HG03045 (cell line): ENCODE measurements around the gene PROCA1.
"Not testable (repeated sequence)": the region's sequence is repeated elsewhere in the genome, so short reads cannot be mapped to it uniquely, and the experiment has no call there.

Source experiments
- ATAC-seq: cut with Tn5 transposase; IDR thresholded peaks from one replicate; pipeline ENCODE4 v1.9.1; 2021; ENCODE audit warnings: mild to moderate bottlenecking, moderate library complexity; ENCODE audit not compliant: unreplicated experiment

PROCA1 gene

GRCh38 chr17:28744104-28744971 is 32.6 kb upstream of the PROCA1 start:
- peak; percentile 32 for ATAC-seq

GRCh38 chr17:28743243-28744103 is 31.8 kb upstream of the PROCA1 start, which contains the start of gene TRAF4:
TRAF4 (plus strand) TSS chr17:28744011; CDS start chr17:28744113, 102 bp downstream.
- peak; percentile 66 for ATAC-seq

- ATAC-seq = no peak
Measured at GRCh38 chr17:28741358-28742349, 30.0 kb upstream of the PROCA1 start.

- ATAC-seq = no peak
Measured at GRCh38 chr17:28740406-28741357, 29.0 kb upstream of the PROCA1 start.

- no peak for ATAC-seq
Measured at GRCh38 chr17:28738680-28739384, 27.1 kb upstream of the PROCA1 start.

GRCh38 chr17:28737770-28738679 is 26.3 kb upstream of the PROCA1 start:
- ATAC-seq = no peak

- no peak for ATAC-seq
Measured at GRCh38 chr17:28737316-28737715, 25.6 kb upstream of the PROCA1 start.

GRCh38 chr17:28735913-28736769 is 24.5 kb upstream of the PROCA1 start:
- not testable (repeated sequence) for ATAC-seq

- ATAC-seq = no peak
Measured at GRCh38 chr17:28735242-28735722, 23.6 kb upstream of the PROCA1 start.

- no peak for ATAC-seq
Measured at GRCh38 chr17:28734712-28735241, 23.1 kb upstream of the PROCA1 start.

- no peak for ATAC-seq
Measured at GRCh38 chr17:28733346-28733745, 21.7 kb upstream of the PROCA1 start.

GRCh38 chr17:28729950-28730330 is 18.3 kb upstream of the PROCA1 start:
- ATAC-seq = no peak

GRCh38 chr17:28728364-28729200 is 16.9 kb upstream of the PROCA1 start, which contains the start of gene NEK8:
NEK8 (plus strand) TSS chr17:28728788; CDS start chr17:28728814, 26 bp downstream.
- ATAC-seq = peak; percentile 56

- peak; percentile 31 for ATAC-seq
Measured at GRCh38 chr17:28726627-28727491, 15.2 kb upstream of the PROCA1 start.
